Left hindlimb (tissue), 1 donor: ENCODE data around the gene DPF3.

ENCODE experiments used
- DNase-seq: peaks from one replicate; pipeline ENCODE4 v3.0.0-alpha.2; 2018

DPF3 gene

DNA sequence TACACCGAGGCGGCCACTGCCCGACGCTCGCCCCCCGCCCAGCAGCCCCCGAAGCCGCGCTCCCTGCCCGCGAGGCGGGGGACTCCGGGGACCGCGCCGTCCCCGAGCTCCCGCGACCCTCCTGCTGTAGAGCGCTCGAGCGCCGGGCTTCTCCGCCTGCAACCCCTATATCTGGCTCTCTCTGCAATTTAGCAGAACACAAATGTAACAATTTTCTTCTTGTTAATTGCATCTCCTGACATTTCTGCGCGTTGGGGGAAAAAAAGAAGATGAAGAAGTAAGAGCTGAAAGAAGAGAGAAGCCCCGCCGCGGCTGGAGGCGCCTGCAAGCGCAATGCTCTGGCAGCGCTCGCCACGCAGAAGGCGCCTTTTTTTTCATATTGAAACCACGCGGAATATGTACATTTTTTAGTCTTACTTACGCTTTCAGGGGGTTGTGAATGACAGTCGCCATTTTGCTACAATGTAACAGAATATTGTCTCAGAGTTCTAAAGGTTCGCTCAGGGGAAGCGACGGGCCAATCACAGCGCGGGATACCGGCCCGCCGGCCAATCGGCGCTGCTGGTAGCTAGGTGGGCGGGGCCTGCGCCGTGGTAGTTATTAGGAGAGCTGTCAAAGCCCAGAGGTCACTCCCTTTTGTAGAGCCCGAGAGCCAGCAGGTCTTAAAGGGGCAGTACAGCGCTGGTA is at the start of gene DPF3:
DPF3 (minus strand) TSS at position 466 of the 687 bp plus-strand sequence; CDS start at position 453, 13 bp downstream.
- DNase-seq: peak; percentile 96

DNA sequence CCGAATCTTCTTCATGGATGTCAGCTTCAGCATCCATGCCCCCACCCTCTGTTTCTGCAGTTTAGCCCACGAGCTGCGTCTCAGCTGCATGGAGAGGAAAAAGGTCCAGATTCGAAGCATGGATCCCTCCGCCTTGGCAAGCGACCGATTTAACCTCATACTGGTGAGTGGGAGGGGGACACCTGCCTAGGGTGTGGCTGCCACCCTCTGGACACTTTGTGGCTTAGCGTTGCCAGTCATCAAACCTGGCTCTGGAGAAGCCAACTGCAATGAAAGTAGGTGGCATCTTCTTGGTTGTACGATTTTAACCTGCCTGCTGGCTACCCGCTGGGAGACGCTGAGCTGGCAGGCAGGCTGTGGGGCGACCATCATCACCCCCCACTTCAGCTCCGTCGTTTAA is 49.0 kb upstream of the DPF3 start:
- no peak for DNase-seq

DNA sequence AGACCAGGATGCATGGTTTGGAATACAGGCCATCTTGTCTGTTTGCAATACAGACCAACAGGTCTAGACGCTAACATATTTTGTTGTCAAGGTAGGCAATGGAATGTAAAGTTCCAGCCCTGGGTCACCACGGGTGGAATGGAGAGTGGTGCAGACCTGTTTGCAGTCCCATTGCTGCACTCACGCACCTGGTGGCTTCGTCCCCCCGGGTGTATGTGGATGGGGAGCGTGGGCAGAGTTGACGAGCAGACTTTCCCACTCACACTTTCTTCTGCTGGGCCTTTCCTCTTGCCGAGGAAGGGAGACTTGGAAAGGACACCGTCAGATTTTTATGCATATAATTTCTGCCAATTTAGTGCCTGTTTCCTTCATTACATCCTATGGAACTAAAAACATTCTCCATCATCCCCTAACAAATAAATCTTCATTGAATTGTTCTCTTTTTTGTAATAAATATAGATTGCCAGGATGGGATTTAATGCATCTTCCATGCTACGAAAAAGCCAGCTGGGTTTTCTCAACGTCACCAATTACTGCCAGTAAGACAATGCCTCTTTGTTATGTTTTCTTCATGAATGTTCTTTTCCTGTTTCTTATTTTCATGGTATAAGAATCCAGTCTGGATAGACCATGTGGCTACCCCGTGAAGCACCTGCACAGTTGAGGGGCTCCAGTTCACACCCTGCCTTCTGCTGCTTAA is 47.5 kb upstream of the DPF3 start:
- no peak for DNase-seq

DNA sequence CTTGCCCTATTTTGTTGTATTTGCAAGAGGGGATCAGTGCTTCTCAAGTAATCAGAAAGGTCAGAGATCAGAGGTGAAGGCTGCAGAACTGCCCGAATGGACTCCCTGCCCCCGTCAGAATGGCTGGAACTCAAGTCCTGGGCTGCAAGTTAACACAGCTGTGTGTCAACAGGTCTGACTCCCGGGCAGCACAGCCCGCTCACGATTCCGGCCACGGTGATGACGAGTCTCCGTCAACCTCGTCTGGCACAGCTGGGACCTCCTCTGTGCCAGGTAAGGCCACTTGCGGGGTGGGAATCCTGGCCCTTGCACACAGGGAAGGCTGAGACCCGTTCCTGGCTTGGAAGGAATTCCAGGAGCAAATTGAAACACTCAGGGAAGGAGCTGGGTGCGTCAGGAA is 45.7 kb upstream of the DPF3 start:
- no peak for DNase-seq

DNA sequence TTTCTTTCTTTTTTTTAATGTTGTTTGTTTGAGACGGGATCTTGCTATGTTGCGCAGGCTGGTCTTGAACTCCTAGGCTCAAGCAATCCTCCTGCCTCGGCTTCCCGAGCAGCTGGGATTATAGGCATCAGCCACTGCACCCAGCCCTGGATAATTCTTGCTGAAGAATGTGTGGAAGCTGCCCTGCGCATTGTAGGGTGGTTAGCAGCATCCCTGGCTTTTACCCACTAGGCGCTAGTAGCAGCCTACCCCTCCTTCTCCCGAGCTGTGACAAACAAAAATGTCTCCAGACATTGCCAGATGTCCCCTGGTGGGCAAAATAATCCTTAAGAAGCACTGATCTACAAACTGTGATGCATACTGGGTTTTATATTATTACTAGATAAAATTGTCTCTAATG is 39.0 kb upstream of the DPF3 start:
- DNase-seq: no peak

DNA sequence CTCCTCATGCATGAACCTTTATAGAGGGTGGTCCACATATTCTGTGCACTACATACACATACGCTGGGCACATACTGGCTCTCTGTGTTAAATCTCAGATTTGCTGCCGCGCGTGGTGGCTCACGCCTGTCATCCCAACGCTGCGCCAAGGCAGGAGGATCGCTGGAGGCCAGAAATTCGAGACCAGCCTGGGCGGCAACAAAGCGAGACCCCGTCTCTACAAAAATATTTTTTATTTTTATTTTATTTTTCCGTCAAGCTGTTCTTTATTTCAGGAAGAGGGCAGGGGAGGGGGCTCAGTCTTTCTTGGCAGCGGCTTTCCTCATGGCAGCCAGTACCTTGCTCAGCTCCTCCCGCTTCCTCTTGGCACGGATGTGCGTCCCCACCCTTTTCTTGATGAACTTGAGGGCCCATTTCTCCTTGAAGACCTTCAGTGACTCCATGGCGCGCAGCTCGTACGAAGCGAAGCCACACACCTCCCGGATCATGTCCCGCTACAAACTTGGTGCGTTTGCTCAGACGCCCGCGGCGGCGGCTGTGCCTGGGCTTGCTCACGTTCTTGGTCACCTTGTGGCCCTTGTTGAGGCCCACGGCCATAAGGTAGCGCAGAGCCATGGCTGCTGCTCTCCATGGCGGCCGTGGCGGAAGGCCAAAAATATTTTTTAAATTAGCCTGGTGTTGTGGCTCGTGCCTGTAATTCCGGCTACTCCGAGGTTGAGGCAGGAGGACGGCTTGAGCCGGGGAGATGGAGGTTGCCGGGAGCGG is 35.6 kb upstream of the DPF3 start:
- DNase-seq: no peak

DNA sequence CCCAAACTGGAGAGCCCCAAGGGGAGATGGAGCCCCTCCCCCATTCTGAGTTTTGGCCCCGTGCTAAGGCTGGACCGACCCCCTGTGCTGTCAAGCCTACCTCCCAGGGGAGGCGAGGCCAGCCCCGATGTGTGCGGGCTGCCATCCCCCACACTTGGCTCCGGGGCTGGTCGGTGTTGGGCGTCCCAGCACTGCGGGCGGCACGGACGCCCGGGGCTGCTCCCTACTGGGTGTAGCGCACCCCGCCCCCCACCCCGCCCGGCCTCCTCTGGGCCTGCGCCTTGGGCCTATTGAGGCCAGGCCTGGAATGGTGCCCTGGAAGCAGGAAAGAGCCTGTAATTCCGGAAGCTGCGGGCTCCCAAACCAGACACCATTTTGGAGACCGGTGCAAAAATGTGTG is 35.0 kb upstream of the DPF3 start:
- DNase-seq: no peak

DNA sequence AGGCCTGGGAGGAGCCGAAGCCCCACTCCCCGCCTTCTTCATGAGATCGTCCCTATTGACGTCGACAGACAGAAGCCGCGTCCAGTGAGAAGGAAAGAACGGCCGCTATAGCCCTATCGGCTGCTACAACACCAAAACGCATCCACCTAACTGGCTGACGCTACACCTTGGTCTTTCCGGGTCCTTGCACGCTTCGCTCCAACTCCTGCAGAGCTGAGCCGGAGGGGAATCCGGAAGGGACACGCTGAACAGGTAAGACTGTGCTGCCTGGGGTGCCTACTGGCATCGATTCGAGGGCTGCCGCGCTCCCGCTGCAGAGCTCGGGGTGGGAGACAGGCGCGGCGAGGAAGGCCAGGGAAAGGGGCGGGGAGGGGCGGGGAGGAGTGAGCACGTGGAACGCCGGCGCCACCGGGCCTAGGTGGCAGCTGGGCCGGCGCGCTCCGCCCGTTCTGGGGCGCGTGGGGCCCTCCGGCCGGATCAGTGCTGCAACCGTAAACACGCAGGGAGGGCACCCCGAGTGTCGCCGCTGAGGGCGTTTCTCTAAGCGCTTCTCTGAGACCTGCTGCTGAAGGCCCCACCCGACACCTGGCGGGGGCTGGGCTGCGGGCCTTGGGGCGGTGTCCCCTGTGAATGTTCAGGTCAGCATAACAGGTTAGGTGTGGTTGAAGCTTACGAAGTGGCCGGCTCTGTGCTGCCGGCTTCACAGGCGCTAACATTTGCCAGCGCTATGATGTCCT is 32.6 kb upstream of the DPF3 start, which contains the start of gene DCAF4:
DCAF4 (plus strand) TSS at position 173 of the 737 bp plus-strand sequence. CDS start 11,515 bp downstream, outside the sequence.
- DNase-seq: peak; percentile 99

DNA sequence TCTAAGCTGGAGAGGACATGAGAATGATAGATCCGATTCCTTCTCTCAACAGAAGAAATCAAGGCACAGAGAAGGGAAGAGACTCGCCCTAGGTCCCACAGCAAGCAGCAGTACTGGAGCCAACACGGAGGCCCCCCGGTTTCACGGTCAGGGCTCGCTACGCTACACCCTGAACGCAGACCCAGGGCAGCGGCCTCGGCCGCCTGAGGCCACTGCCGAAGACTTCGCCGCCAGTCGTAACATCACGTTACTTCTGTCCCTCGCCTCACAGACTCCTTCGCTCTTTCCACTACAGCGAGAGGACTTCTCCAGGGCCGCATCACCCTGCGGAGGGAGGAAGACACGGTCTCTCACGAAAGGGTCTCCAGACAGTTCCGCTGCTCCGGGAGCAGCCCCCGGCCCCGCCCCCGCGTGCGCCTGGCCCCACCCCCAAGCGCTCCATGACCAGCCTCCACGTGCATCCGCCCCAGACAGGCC is 32.0 kb upstream of the DPF3 start:
- no peak for DNase-seq

DNA sequence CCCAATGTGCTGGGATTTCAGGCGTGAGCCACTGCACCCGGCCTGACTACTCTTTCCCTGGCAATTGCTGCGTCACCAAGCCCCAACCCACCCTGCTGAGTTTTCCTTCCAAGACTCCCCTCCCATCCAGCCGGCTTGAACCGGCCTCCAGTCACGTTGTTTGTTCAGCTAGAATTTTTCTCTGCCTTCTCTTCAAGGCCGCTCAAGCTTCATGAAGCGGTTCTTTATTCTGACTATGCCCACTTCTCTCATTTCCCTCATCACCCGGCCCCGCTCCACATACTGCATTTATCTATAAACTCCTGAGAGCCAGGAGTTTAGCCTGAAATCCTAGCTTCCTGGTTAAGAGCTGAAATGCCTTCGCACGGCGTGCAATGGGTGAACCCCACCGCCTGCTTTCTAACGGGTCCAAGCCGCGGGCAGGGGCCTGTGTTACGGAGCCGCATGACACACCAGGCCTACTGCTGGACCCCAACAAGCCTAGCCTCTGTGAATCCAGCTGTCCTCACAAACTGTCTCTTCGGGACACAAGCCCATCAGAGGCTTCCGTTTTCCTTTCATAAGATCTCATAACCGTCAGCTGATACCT is 31.4 kb upstream of the DPF3 start:
- no peak for DNase-seq

DNA sequence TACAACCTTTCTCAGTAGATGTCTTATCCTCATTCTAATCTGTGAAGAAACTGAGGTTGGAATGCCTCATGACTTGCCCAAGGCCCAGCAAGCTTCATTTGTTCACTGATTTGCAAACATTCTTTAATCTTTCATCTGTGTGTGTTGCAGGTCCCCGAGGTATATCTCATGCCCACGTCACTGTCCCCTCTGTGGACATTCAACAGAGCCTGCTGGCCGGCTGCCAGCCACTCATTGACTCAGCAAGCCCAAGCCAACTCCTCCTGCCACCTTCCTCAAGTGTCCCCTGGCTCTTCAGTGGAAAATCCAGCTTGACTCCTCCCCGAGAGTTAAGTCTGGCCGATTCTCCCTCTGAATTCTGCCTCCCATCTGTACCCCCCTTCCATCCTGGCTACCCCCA is 30.4 kb upstream of the DPF3 start:
- DNase-seq: no peak

DNA sequence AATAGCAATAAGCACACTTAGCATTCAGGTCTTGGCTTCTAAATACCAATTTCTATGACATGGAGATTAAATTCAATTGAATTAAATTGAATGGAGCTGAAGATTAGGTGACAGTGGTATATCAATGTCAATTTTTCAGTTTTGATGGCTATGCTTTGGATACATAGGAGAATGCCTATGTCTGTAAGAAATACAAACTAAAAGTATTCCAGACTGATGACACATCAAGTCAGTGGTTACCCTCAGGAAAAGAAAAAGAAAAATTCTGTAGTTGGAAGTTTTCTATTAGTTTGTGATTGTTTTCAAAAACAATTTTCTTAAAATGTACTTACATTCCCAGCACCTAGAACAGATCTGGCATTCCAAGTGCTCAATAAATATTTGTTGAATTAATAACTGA is 27.5 kb upstream of the DPF3 start:
- DNase-seq: no peak

DNA sequence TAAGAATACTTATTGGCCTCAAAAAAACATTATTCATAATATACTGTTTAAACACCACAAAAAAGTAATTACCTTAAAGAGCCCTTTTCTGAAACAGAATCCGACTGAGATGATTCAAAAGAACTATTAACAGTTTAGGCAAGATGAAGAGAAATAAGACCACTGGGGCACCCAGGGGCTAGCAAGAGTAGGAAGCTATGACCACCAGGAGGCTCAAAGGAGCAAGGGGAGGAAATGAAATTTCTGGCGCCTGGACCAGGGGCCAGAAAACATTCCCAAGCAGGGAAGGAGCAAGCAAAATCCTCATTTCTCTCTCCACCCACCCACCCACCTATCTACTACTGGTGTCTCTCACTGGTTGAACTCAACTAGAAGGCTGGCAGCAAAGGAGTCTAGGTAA is 26.1 kb upstream of the DPF3 start:
- no peak for DNase-seq

DNA sequence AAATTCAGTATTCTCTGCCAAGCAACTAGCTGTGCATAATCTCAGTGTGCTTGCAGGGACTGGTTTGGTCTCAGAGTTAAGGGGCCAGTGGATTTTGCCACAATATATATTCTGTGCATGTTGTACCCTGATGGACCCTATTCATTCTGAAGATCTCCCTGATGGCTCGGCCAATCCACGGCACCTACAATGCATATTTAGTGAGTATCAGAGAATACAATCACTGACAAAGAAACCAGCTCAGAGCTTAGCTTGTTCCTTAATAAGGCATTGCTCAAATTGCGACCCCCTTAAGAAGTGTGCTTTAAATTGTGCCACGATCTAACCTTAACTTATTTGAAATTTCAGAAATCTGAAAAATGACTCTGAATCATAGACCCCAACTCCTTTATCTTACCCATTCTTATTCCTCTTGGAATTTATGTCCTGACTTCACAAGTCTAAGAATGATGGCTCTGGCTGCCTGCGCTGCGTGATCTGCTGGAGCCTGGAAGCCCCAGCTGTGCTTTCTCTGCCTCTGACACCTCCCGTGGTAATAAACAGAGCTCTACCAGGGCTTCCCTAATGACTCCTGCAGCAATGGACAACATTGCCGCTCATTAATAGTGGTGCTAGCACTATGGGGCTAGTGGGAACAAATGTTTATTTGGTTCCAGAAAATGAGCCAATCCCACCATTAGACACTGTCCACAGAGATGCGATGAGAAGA is 23.3 kb upstream of the DPF3 start:
- no peak for DNase-seq

DNA sequence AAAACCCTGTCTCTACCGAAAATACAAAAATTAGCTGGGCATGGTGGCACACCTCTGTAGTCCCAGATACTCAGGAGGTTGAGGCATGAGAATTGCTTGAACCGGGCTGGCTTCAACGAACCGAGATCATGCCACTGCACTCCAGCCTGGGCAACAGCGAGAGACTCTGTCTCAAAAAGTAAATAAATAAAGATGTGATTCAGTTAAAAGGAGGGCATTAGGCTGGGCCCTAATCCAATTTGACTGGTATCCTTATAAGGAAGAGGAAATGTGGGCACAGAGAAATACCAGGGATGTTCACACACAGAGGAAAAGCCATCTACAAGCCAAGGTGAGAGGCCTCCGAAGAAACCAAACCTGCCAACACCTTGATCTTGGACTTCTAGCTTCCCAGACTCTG is 22.3 kb upstream of the DPF3 start:
- no peak for DNase-seq

DNA sequence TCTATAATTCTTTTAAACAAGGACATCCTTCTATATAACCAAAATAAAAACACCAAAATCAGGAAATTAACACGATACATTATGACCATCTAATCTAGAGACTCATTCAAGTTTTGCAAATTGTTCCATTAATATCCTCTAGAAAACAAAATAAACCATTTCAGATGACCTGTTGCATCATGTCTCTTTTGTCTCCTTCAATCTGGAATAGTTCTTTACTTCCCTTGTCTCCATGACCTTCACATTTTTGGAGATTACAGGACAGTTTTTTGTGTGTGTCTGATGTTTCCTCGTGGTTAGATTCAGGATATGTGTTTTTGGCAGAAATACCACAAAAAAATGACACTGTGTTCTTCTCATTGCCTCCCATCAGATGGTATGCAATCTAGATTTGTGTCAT is 19.9 kb upstream of the DPF3 start:
- no peak for DNase-seq

DNA sequence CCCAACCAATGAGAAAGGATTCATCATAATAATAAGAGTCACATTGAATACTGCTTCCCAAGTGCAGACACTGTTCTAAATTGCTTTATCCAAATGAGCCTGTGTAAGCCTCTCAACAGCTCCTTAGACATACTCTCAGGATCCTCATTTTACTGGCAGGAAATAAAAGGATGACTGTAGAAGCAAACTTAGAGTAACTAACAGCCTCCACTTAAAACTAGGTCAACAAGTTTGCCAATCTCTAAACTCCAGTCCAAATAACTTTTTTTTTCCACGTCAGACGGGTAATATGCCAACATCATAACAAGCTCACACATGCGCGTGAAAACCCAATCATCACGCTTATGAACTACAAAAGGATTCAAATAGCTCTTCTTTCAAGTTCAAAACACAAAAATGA is 15.3 kb upstream of the DPF3 start:
- no peak for DNase-seq

DNA sequence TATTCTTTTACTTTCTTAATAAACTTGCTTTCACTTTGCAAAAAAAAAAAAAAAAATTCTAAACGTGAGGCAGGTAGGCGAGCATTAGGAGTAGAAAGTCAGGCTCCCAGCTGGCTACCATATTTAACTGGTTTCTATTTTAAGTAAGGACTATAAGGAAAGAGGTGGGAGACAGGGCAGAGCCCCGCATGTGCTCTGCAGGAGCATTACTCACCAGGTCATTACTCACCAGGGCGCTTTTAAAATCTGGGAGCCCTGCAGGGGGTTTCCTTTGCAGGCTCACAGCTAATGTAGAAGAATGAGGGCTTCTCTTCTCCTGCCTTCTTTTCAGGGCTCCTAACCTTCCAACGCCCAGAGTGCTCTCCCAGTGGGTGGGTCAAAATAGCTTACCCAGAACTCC is 14.0 kb upstream of the DPF3 start:
- DNase-seq: no peak

DNA sequence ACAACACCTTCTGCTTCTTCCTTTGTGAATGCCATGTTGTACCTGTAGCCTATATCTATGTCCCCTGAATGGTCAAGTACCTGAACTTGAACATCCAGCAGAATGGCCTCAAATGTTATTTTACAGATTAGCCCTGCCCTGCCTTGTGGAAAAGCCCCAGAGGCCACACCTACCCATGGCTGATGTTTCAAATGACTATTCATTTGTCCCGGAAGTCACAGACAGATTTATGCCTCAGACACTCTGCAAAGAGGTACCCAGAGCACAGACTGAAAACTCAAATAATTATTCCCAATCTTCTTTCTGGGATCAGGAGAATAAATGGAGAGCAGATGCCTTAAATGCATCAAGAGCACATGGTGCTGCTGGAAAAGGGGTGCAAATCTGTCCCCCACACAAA is 13.0 kb upstream of the DPF3 start:
- no peak for DNase-seq

DNA sequence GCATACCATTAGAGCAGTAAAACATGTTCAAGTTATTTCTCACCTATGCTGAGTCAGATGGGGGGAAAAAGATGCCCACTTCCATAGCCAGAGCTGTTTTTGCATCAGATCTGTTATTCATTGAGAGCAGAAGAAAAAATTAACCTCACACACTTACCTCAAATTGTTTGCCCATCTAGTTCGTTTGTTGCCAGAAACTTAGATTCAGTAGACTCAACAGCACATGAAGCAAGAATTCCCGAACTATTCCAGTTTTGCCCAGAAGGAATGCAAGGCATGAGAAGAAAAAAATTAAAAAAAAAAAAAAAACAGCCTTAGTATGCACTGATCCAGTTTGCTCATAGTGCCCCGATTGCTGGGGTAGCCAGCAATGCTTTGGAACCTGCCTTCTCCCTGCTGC is 12.4 kb upstream of the DPF3 start:
- no peak for DNase-seq

DNA sequence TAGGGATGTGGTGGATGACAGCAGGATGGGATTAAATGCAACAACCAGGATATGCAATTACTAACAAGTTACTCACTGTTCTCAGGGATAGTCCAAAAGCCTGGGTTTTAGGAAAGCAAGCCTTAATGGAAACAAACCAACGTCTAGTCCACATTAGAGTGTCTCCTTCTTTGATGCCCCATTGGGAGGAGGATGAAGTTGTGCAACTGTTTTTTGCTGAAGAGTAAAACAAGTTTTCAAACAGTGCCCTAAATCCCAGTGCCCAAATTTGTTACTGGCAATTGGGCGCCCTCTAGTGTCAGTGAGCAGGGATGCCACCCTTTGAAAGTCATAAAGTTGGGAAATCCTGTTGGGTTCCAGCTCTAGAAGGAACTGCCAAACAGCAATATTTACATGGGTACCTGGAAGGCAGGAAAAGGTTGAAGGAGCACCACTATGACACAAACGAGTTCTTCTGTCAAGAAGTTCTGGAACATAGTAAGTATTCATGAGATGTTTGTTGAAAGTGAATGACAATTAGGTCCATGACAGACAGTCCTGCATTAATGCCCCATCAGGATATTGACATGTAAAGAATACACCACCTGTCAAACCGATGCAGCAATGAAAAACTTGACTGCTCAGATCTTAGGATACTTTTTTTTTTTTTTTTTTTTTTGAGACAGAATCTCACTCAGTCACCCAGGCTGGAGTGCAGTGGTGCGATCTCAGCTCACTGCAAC is 11.1 kb upstream of the DPF3 start:
- DNase-seq: no peak
